GM19025 (cell line): Measurements from ENCODE around the gene C16orf92.
"Not testable (repeated sequence)": the region's sequence is repeated elsewhere in the genome, so short reads cannot be mapped to it uniquely, and the experiment has no call there.

Experiments
- ATAC-seq: cut with Tn5 transposase; IDR thresholded peaks from one replicate; pipeline ENCODE4 v1.9.1; 2021; ENCODE audit warnings: mild to moderate bottlenecking, low read depth, moderate library complexity; ENCODE audit not compliant: unreplicated experiment

Gene C16orf92

DNA sequence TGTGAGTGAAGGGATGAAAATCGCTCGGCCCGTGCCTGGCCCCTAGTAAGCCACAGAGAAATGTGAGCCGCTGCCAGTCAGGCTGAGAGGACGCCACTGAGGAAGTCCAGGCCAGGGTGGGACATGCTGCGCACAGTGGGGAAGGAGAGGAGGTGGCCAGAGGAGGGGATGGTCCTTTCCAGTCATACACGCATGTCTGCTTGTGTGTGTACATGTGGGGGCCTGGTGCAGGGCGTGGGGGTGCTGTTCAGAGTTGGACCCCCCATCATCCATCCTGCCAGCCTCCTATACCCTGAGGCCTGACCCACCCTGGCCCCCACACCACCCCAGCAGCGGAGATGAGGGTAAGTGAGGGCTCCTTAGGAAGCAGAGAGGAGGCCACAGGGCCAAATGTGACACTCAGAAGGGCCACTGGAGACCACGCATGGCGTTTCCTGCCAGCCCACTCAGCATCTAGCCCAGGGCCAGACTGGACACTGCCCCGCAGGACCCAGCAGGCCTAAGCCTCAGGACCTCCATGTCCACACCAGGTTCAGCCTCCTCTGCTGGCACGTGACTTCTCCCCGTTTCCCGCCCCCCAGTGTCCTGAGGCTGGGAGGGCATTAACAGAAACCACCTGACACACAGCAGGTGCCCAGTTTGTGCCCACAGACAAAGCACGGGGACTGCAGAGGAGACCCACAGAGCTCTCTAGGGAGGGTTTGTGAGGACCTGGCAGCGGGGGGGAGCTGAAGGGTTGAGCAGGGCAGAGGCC is 19.2 kb upstream of the C16orf92 start:
- ATAC-seq, result no peak

DNA sequence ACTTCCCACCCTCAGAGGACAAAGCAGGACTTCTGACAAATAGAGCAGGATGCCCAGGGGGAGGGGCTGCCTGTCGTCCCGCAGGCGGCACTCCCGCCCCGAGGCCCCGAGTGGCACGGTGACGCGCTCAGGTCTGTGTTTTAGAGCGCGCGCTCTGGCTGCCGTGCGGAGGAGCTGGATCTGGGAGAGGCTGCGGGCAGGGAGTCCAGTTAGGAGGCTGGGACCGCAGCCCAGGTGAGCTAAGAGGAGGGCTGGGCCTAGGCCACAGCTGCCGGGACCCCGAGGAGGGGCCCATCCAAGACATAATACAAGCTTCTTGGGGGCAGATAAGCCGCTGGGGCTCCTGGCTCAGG is 18.6 kb upstream of the C16orf92 start:
- no peak for ATAC-seq

DNA sequence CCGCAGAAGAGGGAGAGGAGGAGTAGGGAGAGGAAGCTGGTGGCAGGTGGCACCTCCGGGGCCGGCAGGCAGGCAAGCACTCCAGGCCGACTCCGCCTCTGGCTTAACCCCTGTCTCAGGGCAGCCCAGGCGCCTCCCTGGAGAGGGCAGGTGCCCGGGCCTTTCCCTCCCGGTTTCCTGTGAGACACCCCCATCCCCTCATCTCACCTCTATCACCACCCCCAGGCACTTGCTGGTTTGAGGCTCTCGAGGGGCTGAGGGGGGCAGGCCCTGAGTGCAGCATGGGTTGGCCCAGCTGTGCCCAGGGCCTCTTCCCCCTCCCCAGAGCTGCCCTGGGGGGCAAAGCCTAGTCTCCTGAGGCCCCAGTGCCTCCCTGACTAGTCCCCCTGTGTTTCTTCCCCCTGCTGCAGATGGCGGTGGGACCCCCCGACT is 18.2 kb upstream of the C16orf92 start:
- no peak for ATAC-seq

DNA sequence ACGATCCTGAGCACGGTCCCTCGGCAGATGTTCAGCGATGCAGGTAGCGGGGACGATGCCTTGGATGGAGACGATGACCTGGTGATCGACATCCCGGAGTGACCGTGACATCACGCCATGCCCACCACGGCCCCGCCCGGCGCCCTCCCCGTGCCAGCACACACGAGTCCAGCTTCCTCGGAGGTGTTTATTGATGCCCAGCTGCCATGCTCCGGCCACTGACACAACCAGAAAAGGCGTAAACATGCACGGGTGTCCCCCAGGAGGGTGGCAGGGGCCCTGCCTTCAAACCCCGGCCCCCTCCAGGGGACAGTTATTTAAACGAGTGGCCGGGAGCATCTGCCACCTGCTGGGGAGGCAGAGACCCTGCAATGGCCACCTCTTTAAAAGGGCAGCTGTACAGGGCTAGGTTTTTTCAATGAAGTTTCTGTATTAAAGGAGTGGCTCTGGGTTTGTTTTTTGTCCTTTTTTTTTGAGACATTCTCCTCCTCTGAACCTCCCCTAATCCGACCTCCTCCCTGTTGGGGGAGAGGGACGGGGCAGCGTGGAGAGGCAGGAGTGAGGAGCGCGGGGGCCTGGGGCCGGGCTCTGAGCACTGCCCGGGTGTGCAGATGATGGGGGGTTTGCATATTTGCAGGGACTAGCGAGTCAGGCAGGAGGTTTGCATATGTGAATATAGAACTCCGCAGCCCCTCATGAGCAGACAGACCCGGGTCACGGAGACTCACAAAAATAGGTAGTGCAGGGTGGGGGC is 17.5 kb upstream of the C16orf92 start:
- ATAC-seq, result no peak

DNA sequence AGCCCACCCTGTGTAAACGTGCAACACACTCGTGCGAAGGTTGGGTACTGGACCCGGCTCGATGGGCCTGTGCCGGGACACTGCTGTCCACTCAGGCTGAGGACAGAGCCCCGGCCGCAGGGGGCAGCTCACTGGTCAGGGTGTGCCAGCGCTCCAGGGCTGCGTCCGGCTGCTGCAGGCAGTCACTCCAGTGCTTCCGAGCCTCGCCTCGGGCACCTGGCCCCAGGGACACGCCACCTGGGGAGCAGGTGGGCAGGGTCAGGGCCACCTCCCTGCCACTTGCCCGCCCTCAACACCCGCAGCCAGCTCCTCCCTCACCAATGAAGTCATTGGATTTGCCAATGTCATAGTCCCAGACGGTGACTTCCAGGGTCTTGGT is 16.9 kb upstream of the C16orf92 start:
- ATAC-seq, result no peak

DNA sequence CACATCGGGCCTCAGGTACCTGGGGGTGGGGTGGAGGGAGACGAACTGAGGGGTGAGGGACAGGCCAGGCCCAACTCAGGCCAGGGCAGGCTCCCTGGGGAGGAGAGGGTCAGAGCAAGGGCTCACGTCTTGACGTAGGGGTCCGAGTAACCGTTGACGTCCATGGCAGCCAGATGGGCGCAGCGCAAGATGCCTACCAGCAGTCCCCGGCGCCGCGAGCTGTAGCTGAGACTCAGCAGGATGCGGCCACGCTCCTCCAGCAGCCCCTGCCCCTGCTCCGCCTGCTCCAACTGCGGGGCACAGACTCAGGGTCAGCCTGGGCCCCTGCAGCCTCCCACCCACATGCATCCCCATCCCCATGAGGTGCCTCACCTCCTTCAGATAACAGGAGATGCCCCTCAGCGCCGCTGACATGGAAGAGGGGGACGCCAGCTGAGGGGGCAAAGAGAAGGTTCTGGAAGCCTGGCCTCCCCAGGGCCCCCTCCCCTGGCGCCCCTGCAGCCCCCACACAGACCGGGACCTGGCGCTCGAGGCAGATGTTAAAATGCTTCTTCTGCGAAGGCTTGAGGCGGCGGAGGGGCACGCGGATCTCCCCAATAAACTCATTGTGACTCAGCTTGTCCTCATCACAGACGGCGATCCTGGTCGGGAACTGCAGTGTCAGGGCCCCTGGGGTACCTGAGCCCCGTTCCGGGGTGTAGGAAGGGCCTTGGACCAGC is 16.2 kb upstream of the C16orf92 start:
- no peak for ATAC-seq

DNA sequence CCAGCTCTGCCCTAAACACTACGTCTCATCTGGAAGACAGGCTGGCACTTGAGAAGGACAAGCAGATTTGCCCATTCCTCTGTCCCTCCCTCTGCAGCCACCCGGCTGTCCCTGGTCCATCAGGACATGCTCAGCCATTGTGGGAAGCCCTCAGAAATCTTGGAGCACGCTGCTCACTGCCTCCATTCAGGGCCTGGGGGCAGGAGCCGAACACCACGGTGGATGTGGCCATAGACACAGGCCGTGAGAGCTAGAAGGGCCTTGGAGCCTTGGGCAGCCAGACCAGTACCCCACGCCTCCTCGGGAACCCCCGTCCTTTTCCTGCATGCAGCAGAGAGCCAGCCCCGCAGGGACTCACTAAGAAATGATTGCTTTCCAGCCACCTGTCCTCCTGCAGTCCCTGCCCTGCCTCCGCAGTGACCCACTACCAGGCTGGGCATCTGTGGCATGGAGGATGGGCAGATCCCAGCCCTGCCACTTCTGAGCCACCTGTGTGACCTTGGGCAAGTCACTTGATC is 15.6 kb upstream of the C16orf92 start:
- ATAC-seq, result no peak

DNA sequence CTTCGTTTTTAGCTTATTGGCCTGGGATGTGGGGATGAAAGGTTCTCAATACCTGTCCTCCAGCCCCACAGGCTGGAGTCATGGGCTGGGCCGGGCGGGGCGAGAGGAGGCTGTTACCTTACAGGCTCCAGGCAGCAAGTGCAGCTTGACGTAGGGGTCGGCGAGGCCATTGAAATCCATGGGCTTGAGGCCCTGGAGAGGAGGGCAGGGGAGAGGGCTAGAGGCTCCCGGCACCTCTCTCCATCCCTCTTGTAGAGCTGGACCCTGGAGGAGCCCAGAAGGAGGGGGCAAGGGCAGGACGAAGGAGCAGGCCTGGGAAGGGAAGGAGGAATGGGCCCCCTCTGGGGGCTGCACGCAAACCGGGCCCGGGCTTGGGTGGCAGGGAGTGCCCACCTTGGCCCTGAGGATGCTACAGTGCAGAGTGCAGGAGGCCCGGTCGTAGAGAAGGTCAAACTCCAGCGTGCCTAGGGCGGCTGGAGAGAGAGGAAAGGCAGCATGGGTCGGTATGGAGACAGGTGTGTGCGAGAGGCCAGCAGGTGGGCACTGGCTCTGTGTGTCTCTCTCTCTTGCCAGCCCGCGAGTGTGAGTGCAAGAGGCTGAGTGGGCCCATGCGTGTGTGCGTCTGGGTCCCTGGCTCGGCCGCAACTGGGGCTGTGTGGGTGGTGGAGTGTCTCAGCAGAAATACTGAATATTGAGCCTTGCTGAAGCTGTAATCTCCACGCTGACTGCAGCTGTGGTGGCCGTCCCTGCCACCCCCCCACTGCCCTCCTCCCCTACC is 13.7 kb upstream of the C16orf92 start:
- no peak for ATAC-seq

DNA sequence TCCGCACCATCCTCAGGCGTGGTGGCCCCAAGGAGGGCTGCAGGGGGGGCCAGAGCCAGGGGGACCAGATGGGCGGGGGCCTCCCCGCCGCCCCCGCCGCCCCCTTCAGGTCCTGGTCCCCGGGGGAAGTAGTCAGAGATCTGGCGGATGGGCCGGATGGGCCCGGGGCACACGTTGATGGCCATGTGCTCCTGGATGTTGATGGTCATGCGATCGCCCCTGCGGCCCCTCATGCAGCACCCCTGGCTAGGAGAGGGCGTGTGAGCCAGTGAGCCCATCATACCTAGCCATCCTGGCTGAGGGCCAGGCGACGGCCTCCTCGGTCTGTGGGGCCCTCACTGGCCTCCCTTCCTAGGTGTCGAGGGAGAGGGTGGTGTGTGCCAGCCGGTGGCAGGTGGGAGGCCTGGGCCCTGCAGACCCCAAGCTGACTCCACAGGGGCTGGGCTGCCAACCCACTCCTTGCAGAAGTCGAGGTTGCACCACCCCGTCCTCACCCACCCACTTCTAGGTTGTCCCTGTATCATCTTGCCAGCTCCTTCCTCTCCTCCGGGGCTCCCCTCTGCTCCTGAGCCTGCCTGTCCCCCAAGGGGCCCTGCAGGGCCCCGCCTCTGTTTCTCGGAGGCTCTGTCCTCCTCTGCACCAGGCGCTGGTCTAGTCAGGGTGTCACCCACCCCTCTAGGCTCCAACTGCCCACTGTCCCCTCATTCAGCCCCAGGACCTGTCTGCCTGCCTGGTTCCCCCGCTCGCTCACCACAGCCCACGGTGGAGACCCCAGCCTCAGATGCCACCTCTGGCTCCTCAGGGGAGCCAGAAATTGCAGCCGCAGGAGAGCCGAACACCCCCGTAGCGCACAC is 12.8 kb upstream of the C16orf92 start:
- no peak for ATAC-seq

DNA sequence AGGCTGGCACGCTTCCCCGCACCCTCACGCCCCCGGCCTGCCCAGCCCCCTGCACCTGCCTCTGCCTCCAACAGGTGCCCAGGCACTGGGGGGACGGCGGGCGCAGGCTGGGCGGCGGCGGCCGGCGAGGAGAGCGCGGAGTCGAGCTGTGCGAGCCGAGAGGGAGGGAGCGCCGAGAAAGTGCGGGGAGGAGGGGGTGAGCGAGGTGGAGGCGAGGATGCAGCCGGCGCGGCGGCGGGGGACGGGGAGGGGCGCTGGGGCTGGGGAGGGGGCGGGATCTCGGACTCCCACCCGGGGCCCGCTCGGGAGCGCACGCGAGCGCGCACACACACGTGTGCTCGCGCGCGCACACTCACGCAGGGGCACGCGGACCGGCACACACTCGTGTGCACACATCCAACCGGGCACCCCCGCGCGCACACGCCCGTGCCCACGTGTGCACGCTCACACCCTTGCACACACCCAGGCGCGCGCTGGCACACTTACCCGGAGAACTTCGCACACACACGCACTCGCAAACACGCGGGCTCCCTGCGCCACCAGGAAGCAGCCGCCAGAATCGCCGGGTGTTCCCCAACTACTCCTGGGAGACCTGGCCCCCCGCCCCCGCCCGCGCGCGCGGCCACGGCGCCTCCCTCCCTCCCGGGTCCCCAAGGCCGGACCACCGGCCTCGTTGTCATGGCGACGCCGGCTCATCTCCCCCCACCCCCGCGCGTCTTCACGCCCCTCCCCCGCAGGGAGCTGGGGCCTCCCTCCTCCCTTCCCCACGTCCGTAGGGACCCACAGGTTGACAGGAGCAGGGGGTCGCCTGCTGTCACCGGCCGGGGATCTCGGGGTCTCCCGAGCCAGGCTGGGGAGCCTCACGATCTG is 11.9 kb upstream of the C16orf92 start, which contains the start of gene DOC2A:
Gene DOC2A, minus strand, starts transcription at position 184 of the 870 bp plus-strand sequence. CDS start 805 bp downstream, outside the sequence.
- no peak for ATAC-seq

DNA sequence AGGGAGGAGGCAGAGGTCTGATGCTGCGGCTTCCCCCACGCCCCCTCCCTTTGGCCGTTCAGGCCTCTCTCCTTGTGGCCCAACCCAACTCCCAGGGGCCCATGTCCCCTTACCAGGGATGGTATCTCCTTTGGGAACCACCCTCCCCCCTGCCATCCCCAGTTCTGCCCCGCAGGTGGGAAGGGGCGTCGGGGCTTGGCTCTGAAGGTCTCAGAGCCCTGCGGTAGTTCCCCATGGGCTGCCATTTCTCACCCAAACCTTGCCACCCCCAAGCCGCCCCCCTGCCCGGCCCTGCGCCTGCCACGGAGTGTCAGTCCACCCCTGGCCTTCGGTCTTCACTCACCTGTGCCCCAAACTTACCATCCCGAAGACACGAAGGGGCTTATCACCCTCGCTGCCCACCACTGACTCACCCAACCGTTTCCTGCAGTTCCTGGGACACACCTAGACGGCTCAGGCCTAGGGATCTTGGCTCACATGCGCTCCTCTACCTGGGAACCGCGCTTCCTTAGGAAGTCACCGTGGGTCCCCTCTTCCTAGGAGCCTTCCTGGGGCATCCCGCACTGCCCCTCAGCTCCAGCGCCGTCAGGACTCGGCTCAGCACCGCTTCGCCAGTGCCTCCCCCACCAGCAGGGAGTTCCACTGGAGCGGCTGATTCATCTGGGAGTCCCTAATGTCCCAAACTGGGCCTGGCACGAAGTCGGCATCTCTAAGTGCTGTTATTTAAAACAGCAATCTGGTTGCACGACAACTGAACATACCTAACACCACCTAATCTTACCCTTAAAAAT is 11.1 kb upstream of the C16orf92 start:
- no peak for ATAC-seq

DNA sequence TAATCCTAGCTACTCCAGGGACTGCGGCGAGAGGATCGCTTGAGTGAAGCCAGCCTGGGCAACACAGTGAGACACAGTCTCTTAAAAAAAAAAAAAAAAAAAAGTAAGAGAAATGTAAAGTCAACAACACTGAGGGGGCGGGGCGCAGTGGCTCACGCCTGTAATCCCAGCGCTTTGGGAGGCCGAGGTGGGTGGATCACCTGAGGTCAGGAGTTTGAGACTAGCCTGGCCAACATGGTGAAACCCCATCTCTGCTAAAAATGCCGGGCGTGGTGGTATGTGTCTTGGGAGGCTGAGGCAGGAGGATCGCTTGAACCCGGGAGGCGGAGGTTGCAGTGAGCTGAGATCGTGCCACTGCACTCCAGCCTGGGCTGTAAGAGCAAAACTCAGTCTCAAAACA is 10.4 kb upstream of the C16orf92 start:
- ATAC-seq, result not testable (repeated sequence)

DNA sequence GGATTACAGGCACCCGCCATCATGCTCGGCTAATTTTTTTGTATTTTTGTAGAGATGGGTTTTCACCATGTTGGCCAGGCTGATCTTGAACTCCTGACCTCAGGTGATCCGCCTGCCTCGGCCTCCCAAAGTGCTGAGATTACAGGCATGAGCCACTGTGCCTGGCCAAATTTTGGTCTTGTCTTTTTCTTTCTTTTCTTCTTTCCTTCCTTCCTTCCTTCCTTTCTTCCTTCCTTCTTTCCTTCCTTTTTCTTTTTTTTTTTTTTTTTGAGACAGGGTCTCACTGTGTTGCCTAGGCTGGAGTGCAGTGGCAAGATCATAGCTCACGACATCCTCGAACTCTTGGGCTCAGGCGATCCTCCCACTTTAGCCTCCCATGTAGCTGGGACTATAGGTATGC is 7.5 kb upstream of the C16orf92 start:
- ATAC-seq, result not testable (repeated sequence)

DNA sequence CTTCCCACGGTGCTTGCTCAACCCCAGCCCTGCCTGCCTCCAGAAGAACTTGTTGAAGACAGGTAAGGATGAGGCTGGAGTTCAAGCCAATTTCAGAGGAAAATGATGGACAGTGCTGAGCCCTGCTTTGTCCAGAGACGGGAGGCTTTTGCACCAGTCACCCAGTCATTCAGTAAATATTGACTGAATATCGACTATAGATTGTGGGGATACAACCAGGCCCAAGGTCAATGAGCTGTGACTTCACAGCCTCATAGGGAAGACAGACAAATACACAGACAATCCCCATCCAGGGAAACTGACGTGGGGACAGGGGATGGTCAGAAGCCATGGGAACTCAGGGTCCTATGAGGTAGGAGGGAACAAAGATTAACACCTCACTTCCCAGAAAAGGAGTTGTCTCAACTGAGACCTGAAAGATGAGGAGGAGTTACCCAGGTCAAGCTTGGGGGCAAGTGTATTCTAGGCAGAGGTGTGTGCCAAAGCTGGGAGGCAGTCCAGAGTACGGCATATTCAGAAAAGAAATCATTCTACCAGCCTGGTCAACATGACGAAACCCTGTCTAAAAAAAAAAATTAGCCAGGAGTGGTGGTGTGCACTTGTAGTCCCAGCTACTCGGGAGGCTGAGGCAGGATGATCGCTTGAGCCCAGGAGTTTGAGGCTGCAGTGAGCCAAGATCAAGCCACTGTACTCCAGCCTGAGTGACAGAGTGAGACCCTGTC is 6.3 kb upstream of the C16orf92 start:
- no peak for ATAC-seq

DNA sequence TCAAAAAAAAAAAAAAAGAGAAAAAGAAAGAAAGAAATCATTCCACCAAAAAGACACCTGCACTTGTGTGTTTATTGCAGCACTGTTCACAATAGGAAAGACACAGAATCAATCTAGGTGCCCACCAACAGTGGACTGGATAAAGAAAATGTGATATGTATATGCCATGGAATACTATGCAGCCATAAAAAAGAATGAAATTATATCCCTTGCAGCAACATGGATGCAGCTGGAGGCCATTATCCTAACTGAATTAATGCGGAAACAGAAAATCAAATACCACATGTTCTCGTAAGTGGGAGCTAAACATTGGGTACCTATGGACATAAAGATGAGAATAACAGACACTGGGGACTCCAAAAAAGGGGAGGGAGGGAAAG is 5.7 kb upstream of the C16orf92 start:
- ATAC-seq, result no peak

DNA sequence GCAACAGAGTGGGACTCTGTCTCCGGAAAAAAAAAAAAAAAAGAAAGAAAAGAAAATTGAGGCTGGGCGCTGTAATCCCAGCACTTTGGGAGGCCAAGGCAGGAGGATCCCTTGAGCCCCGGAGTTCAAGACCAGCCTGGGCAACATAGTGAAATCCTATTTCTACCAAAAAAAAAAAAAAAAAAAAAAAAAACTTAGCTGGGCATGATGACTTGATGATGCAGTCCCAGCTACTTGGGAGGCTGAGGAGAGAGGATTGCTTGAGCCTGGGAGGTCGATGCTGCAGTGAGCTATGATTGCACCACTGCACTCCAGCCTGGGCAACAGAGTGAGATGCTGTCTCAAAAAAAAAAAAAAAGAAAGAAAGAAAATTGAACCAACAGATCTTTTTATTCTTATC is 5.1 kb upstream of the C16orf92 start:
- ATAC-seq, result not testable (repeated sequence)

DNA sequence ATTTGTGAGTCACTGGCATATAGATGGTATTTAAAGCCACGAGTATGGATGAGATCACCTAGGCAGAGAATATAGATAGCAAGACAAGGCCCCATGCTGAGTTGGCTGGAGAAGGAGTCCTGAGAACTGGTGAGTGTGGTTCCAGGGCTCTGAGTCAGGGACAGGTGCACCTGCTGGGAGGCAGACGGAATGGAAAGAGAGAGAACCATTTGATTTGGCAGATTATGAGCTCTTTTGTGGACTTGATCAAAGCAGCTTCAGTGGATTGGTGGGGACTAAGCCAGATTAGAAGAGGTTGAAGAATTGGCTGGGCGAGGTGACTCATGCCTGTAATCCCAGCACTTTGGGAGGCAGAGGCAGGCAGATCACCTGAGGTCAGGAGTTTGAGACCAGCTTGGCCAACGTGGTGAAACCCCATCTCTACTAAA is 4.3 kb upstream of the C16orf92 start:
- ATAC-seq, result no peak
